SK-N-SH treated with all-trans-retinoic acid at 6 μM for 48 hours (cell line): ENCODE data around the gene KLHL35.

Source experiments
- ATAC-seq: fragments of 200-7000 bp; cut with Tn5 transposase; 3 replicates; pipeline ENCODE4 v1.9.1; 2020; ENCODE audit warnings: mild to moderate bottlenecking, moderate library complexity
- ARNTL ChIP-seq: fragments of 450-650 bp; formaldehyde crosslinking; IDR thresholded peaks from 2 replicates; pipeline ENCODE4 v1.5.0; 2020; ENCODE audit warnings: low read depth, mild to moderate bottlenecking, moderate library complexity, borderline replicate concordance
- BACH2 ChIP-seq: fragments of 250-450 bp; sonication (Bioruptor Pico); IDR thresholded peaks from 2 replicates; pipeline ENCODE4 v1.9.0; 2021; ENCODE audit warnings: mild to moderate bottlenecking, borderline replicate concordance
- CREB5 ChIP-seq: fragments of 250-450 bp; sonication (Bioruptor Pico); IDR thresholded peaks from 2 replicates; pipeline ENCODE4 v1.5.1; 2020; ENCODE audit warnings: low read depth, mild to moderate bottlenecking, moderate library complexity
- CSDC2 ChIP-seq: fragments of 250-450 bp; sonication (Bioruptor Pico); IDR thresholded peaks from 2 replicates; pipeline ENCODE4 v1.5.0; 2020; ENCODE audit warnings: mild to moderate bottlenecking, moderate library complexity
- ESRRG ChIP-seq: fragments of 250-450 bp; sonication (Bioruptor Pico); IDR thresholded peaks from 2 replicates; pipeline ENCODE4 v1.6.1; 2021; ENCODE audit warnings: mild to moderate bottlenecking
- ISL1 ChIP-seq: fragments of 250-450 bp; sonication (Bioruptor Pico); IDR thresholded peaks from 2 replicates; pipeline ENCODE4 v2.1.2; 2022; ENCODE audit warnings: mild to moderate bottlenecking, moderate library complexity
- OSR1 ChIP-seq: fragments of 250-450 bp; sonication (Bioruptor Pico); IDR thresholded peaks from 2 replicates; pipeline ENCODE4 v1.8.0; 2022; ENCODE audit warnings: moderate library complexity, mild to moderate bottlenecking, inconsistent platforms
- PATZ1 ChIP-seq: fragments of 250-450 bp; sonication (Bioruptor Pico); IDR thresholded peaks from 2 replicates; pipeline ENCODE4 v1.8.0; 2020; ENCODE audit warnings: mild to moderate bottlenecking, moderate library complexity, borderline replicate concordance
- POU6F1 ChIP-seq: fragments of 250-450 bp; sonication (Bioruptor Pico); IDR thresholded peaks from 2 replicates; pipeline ENCODE4 v1.8.0; 2021; ENCODE audit warnings: low read depth, mild to moderate bottlenecking, moderate library complexity, borderline replicate concordance
- RARB ChIP-seq: fragments of 250-450 bp; sonication (Bioruptor Pico); IDR thresholded peaks from 2 replicates; pipeline ENCODE4 v1.8.0; 2021; ENCODE audit warnings: mild to moderate bottlenecking, moderate library complexity
- SNAI2 ChIP-seq: fragments of 250-450 bp; sonication (Bioruptor Pico); IDR thresholded peaks from 2 replicates; pipeline ENCODE4 v1.5.0; 2020; ENCODE audit warnings: mild to moderate bottlenecking, moderate library complexity
- TCF4 ChIP-seq: fragments of 250-450 bp; sonication (Bioruptor Pico); IDR thresholded peaks from 2 replicates; pipeline ENCODE4 v1.8.0; 2021; ENCODE audit warnings: mild to moderate bottlenecking, moderate library complexity, borderline replicate concordance
- TOX ChIP-seq: fragments of 250-450 bp; sonication (Bioruptor Pico); IDR thresholded peaks from 2 replicates; pipeline ENCODE4 v1.8.0; 2021; ENCODE audit warnings: mild to moderate bottlenecking, moderate library complexity, borderline replicate concordance
- TSHZ2 ChIP-seq: fragments of 250-450 bp; sonication (Bioruptor Pico); IDR thresholded peaks from 2 replicates; pipeline ENCODE4 v1.5.0; 2020; ENCODE audit warnings: mild to moderate bottlenecking, moderate library complexity
- ZC3H10 ChIP-seq: fragments of 250-450 bp; sonication (Bioruptor Pico); IDR thresholded peaks from 2 replicates; pipeline ENCODE4 v1.5.1; 2021; ENCODE audit warnings: mild to moderate bottlenecking, moderate library complexity
- ZFP30 ChIP-seq: fragments of 450-650 bp; formaldehyde crosslinking; IDR thresholded peaks from 2 replicates; pipeline ENCODE4 v1.5.0; 2022; ENCODE audit warnings: mild to moderate bottlenecking, moderate library complexity
- ZNF565 ChIP-seq: fragments of 450-650 bp; formaldehyde crosslinking; conservative IDR thresholded peaks from 2 replicates; pipeline ENCODE4 v1.5.0; 2020; ENCODE audit warnings: low read depth, mild to moderate bottlenecking, moderate library complexity
- ZNF8 ChIP-seq: fragments of 450-650 bp; formaldehyde crosslinking; IDR thresholded peaks from 2 replicates; pipeline ENCODE4 v1.5.0; 2020; ENCODE audit warnings: mild to moderate bottlenecking, moderate library complexity

Gene KLHL35

GRCh38 chr11:75421035-75421602, 11.9 kb downstream of the KLHL35 start:
- no peak for TF ChIP-seq CREB5
- no peak for TF ChIP-seq ARNTL (CRISPR knock-in tag)
- TF ChIP-seq ISL1 (CRISPR knock-in tag) = no peak
- TF ChIP-seq POU6F1 (CRISPR knock-in tag) = no peak
- no peak for TF ChIP-seq TCF4
- no peak for TF ChIP-seq TOX (CRISPR knock-in tag)
- no peak for TF ChIP-seq ZNF8
- TF ChIP-seq OSR1 (CRISPR knock-in tag) = no peak
- TF ChIP-seq BACH2 = no peak
- no peak for TF ChIP-seq ZC3H10 (CRISPR knock-in tag)
- no peak for TF ChIP-seq ESRRG (CRISPR knock-in tag)
- no peak for TF ChIP-seq PATZ1 (CRISPR knock-in tag)
- no peak for ATAC-seq

GRCh38 chr11:75420224-75421034, 12.6 kb downstream of the KLHL35 start:
- TF ChIP-seq TSHZ2 (CRISPR knock-in tag) (no peak), TCF4 (no peak), POU6F1 (CRISPR knock-in tag) (no peak), BACH2 (no peak), SNAI2 (CRISPR knock-in tag) (no peak), ESRRG (CRISPR knock-in tag) (no peak), ZC3H10 (CRISPR knock-in tag) (no peak), CSDC2 (CRISPR knock-in tag) (no peak), CREB5 (no peak), OSR1 (CRISPR knock-in tag) (no peak), ZFP30 (CRISPR knock-in tag) (no peak), ZNF565 (CRISPR knock-in tag) (no peak), RARB (CRISPR knock-in tag) (no peak)
- no peak for ATAC-seq

- ATAC-seq = no peak
- no peak for TF ChIP-seq OSR1 (CRISPR knock-in tag)
- TF ChIP-seq RARB (CRISPR knock-in tag) = no peak
- TF ChIP-seq TSHZ2 (CRISPR knock-in tag) = no peak
- TF ChIP-seq ESRRG (CRISPR knock-in tag) = no peak
- TF ChIP-seq ZNF8 = no peak
- no peak for TF ChIP-seq CSDC2 (CRISPR knock-in tag)
- TF ChIP-seq PATZ1 (CRISPR knock-in tag) = no peak
- TF ChIP-seq ISL1 (CRISPR knock-in tag) = no peak
These were observed 19.1 kb downstream of the KLHL35 start for GRCh38 chr11:75413864-75414263.
